DOHH2 (cell line): Measurements from ENCODE around the gene TREH.

ENCODE experiments used
- H3F3A ChIP-seq: fragments of 200-600 bp; sonication (generic), shearing (Covaris generic); 2 replicates; pipeline ENCODE4 v1.6.0; 2016; ENCODE audit warnings: antibody characterized with exemption, mild to moderate bottlenecking; ENCODE audit not compliant: control insufficient read depth, insufficient read depth
- H3K27ac ChIP-seq: fragments of 200-600 bp; sonication (generic); 2 replicates; pipeline ENCODE4 v1.5.1; 2014; ENCODE audit warnings: low read depth, mild to moderate bottlenecking, low read length, moderate library complexity
- H3K27me3 ChIP-seq: fragments of 200-600 bp; sonication (generic); 2 replicates; pipeline ENCODE4 v1.6.1; 2014; ENCODE audit warnings: mild to moderate bottlenecking, low read length, mixed read lengths; ENCODE audit not compliant: control insufficient read depth
- H3K36me3 ChIP-seq: fragments of 200-600 bp; sonication (generic); 2 replicates; pipeline ENCODE4 v1.6.1; 2014; ENCODE audit warnings: mild to moderate bottlenecking, low read length, moderate library complexity, mixed read lengths; ENCODE audit not compliant: control insufficient read depth
- H3K4me1 ChIP-seq: fragments of 200-600 bp; sonication (generic); 2 replicates; pipeline ENCODE4 v1.6.1; 2014; ENCODE audit warnings: mild to moderate bottlenecking, low read length, mixed read lengths; ENCODE audit not compliant: control insufficient read depth
- H3K4me2 ChIP-seq: fragments of 200-600 bp; sonication (generic); 2 replicates; pipeline ENCODE4 v1.6.0; 2014; ENCODE audit warnings: mild to moderate bottlenecking, low read length, moderate library complexity
- H3K4me3 ChIP-seq: fragments of 200-600 bp; sonication (generic); 2 replicates; pipeline ENCODE4 v1.5.1; 2014; ENCODE audit warnings: mild to moderate bottlenecking, low read length, mixed read lengths
- H3K79me2 ChIP-seq: fragments of 200-600 bp; sonication (generic); 2 replicates; pipeline ENCODE4 v1.6.1; 2014; ENCODE audit warnings: mild to moderate bottlenecking, low read length, mixed read lengths; ENCODE audit not compliant: control insufficient read depth
- H3K9me2 ChIP-seq: fragments of 200-600 bp; sonication (generic); replicated peaks from 2 replicates; pipeline ENCODE4 v1.6.1; 2014; ENCODE audit warnings: mild to moderate bottlenecking, low read length, mixed read lengths; ENCODE audit not compliant: control insufficient read depth
- H3K9me3 ChIP-seq: fragments of 200-600 bp; sonication (generic); 2 replicates; pipeline ENCODE4 v1.6.1; 2014; ENCODE audit warnings: antibody characterized with exemption, low read length, mixed read lengths; ENCODE audit not compliant: control insufficient read depth, insufficient read depth
- H4K20me1 ChIP-seq: fragments of 200-600 bp; sonication (generic); 2 replicates; pipeline ENCODE4 v1.6.0; 2014; ENCODE audit warnings: low read depth, mild to moderate bottlenecking, antibody characterized with exemption, low read length, moderate library complexity; ENCODE audit not compliant: control insufficient read depth, insufficient read depth
- EZH2phosphoT487 ChIP-seq: fragments of 200-600 bp; sonication (generic); IDR thresholded peaks from 2 replicates; pipeline ENCODE4 v1.6.1; 2017; ENCODE audit warnings: borderline replicate concordance, mild to moderate bottlenecking, antibody characterized with exemption, low read length, moderate library complexity, mixed read lengths
- TF ChIP-seq, protein P1 (sequence below): fragments of 200-600 bp; sonication (generic); IDR thresholded peaks from one replicate; pipeline ENCODE4 v1.5.1; 2014; ENCODE audit warnings: antibody characterized with exemption, mild to moderate bottlenecking, low read depth, low read length; ENCODE audit not compliant: poor library complexity, severe bottlenecking

TREH gene

DNA sequence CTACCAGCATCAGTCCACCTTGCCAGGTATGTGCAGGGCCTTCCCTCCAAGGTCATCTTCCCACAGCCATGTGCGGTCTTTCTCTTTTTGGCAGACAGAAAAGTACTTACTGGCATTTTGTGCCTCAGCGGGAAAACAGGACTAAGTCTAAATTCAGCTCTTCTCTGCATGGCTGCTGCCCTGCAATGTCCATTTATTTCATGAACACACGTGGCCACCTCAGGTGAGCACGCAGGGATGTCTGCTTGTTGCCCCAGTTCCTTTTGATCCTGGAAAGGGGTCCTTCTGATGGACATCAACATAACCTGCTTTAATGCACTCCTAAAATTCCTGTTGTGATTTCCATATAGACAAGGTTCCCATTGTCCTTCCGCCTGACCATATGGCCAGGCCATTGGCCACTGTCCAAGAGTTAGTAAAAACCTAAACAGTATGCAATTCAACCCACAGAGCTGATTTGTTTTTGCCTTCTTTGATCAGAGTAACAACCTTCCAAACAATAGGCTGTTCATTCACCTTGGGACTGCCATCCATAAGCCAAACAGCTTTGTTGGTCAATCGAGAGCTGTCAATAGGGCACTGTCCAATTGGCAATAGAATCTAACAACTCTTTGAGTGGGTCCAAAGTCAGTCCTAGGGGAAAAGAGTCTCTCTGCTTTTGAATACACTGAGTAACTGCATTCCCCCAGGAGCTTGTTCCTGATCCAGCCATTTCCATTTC is 5.9 kb downstream of the TREH start:
- Histone ChIP-seq H3K4me3 (no peak overlapping the region), H3F3A (no peaks in the 10 kb centered on the region), H3K9me3 (no peaks in the 10 kb centered on the region), H3K27ac (no peak overlapping the region), H3K4me1 (no peaks in the 10 kb centered on the region), H3K27me3 (peaks cover 27% of the 10 kb centered on the region), H4K20me1 (no peaks in the 10 kb centered on the region), H3K4me2 (no peak overlapping the region), H3K36me3 (no peaks in the 10 kb centered on the region), H3K79me2 (no peaks in the 10 kb centered on the region), H3K9me2 (no peaks in the 10 kb centered on the region)
- no peak for TF ChIP-seq EZH2phosphoT487
- TF ChIP-seq, protein P1, sequence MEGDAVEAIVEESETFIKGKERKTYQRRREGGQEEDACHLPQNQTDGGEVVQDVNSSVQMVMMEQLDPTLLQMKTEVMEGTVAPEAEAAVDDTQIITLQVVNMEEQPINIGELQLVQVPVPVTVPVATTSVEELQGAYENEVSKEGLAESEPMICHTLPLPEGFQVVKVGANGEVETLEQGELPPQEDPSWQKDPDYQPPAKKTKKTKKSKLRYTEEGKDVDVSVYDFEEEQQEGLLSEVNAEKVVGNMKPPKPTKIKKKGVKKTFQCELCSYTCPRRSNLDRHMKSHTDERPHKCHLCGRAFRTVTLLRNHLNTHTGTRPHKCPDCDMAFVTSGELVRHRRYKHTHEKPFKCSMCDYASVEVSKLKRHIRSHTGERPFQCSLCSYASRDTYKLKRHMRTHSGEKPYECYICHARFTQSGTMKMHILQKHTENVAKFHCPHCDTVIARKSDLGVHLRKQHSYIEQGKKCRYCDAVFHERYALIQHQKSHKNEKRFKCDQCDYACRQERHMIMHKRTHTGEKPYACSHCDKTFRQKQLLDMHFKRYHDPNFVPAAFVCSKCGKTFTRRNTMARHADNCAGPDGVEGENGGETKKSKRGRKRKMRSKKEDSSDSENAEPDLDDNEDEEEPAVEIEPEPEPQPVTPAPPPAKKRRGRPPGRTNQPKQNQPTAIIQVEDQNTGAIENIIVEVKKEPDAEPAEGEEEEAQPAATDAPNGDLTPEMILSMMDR, result no peak

DNA sequence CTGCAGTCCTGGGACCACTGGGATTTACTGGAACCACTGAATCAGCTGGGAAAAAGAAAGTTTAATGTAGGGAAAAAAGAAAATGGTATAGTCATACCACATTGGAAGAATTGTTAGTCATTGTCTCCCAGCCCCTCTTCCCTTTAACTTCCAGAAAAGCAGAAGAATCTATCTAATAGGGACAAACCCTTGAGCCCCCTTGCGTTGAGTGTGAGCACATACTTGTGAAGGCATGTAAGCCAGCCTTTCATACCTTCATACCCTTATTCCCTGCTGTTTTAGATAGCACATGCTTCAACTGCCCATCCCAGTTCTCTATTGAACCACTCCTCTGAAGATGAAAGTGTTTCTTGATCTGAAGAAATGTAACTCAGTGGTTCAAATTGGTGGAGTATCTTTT is 6.6 kb downstream of the TREH start:
- H3K4me3 ChIP-seq, result no peak overlapping the region
- H3F3A ChIP-seq, result no peaks in the 10 kb centered on the region
- peaks cover 27% of the 10 kb centered on the region for H3K27me3 ChIP-seq
- H3K9me2 ChIP-seq, result no peaks in the 10 kb centered on the region
- H3K9me3 ChIP-seq, result no peaks in the 10 kb centered on the region
- no peaks in the 10 kb centered on the region for H3K4me1 ChIP-seq
- no peaks in the 10 kb centered on the region for H3K79me2 ChIP-seq
- H3K27ac ChIP-seq, result no peak overlapping the region
- TF ChIP-seq EZH2phosphoT487, result no peak
- TF ChIP-seq, protein P1, result no peak
- no peaks in the 10 kb centered on the region for H4K20me1 ChIP-seq
- H3K4me2 ChIP-seq, result no peak overlapping the region
- no peaks in the 10 kb centered on the region for H3K36me3 ChIP-seq

DNA sequence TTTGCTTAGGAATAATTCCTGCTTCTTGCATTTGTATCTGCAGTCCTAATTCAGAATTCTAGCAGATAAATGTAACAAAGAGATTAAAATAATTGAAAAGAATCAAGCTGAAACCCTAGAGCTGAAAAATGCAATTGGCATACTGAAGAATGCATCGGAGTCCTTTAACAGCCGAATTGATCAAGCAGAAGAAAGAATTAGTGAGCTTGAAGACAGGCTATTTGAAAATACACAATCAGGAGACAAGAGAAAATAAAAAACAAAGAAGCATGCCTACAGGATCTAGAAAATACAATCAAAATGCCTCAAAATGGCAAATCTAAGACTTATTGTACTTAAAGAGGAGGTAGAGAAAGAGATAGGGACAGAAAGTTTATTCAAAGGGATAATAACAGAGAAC is 8.2 kb downstream of the TREH start:
- Histone ChIP-seq H3K27ac (no peak overlapping the region), H3K4me3 (no peak overlapping the region)
- TF ChIP-seq, protein P1, result no peak
- TF ChIP-seq EZH2phosphoT487, result no peak

More for the DNA sequence above, 8.2 kb downstream of the TREH start:
- Histone ChIP-seq H4K20me1 (no peaks in the 10 kb centered on the region), H3K79me2 (no peaks in the 10 kb centered on the region), H3K36me3 (no peaks in the 10 kb centered on the region), H3F3A (no peaks in the 10 kb centered on the region), H3K4me2 (no peak overlapping the region), H3K27me3 (peaks cover 27% of the 10 kb centered on the region), H3K4me1 (no peaks in the 10 kb centered on the region), H3K9me2 (no peaks in the 10 kb centered on the region), H3K9me3 (no peaks in the 10 kb centered on the region)
